RWPE2 (cell line): ENCODE data around the gene CSGALNACT2.
A peak's percentile ranks its signal among the peaks of the same experiment; 100 is the strongest.
"Not testable (repeated sequence)": the region's sequence is repeated elsewhere in the genome, so short reads cannot be mapped to it uniquely, and the experiment has no call there.

ENCODE experiments used
- ATAC-seq: fragments of 200-7000 bp; cut with Tn5 transposase; 3 replicates; pipeline ENCODE4 v1.9.1; 2021; ENCODE audit warnings: low read depth
- DNase-seq: peaks from one replicate; pipeline ENCODE4 v3.0.0-alpha.2; 2020; ENCODE audit warnings: low spot score
- H3K27ac ChIP-seq: fragments of 450-650 bp; 2 replicates; pipeline ENCODE4 v1.5.1; 2017; ENCODE audit warnings: mild to moderate bottlenecking; ENCODE audit not compliant: poor library complexity, severe bottlenecking
- H3K27me3 ChIP-seq: fragments of 250-450 bp; sonication (Bioruptor Pico); 2 replicates; pipeline ENCODE4 v1.5.1; 2021; ENCODE audit warnings: mild to moderate bottlenecking, moderate library complexity; ENCODE audit not compliant: insufficient read depth, poor library complexity, severe bottlenecking
- H3K36me3 ChIP-seq: fragments of 250-450 bp; sonication (Bioruptor Pico); 2 replicates; pipeline ENCODE4 v1.5.1; 2020; ENCODE audit warnings: low read depth, mild to moderate bottlenecking, moderate library complexity
- H3K4me1 ChIP-seq: fragments of 250-450 bp; sonication (Bioruptor Pico); 2 replicates; pipeline ENCODE4 v1.5.1; 2021; ENCODE audit warnings: mild to moderate bottlenecking, moderate library complexity; ENCODE audit not compliant: insufficient read depth, poor library complexity, severe bottlenecking
- H3K4me3 ChIP-seq: fragments of 250-450 bp; sonication (Bioruptor Pico); 2 replicates; pipeline ENCODE4 v1.5.1; 2021; ENCODE audit warnings: mild to moderate bottlenecking, moderate library complexity; ENCODE audit not compliant: severe bottlenecking
- H3K9me3 ChIP-seq: fragments of 250-450 bp; sonication (Bioruptor Pico); 2 replicates; pipeline ENCODE4 v1.5.1; 2021; ENCODE audit warnings: mild to moderate bottlenecking, moderate library complexity; ENCODE audit not compliant: severe bottlenecking
- CTCF ChIP-seq: fragments of 450-650 bp; IDR thresholded peaks from one replicate; pipeline ENCODE4 v1.5.1; 2017; ENCODE audit warnings: mild to moderate bottlenecking, moderate library complexity; ENCODE audit not compliant: poor library complexity, severe bottlenecking

CSGALNACT2 gene

GRCh38 chr10:43217563-43218205, 79.4 kb downstream of the CSGALNACT2 start:
- Histone ChIP-seq H3K27me3 (no peaks in the 10 kb centered on the region), H3K27ac (no peak overlapping the region), H3K4me3 (no peak overlapping the region), H3K36me3 (no peaks in the 10 kb centered on the region), H3K4me1 (no peaks in the 10 kb centered on the region), H3K9me3 (no peaks in the 10 kb centered on the region)
- ATAC-seq (no peak), DNase-seq (no peak)
- no peak for TF ChIP-seq CTCF

- Histone ChIP-seq H3K9me3 (no peaks in the 10 kb centered on the region), H3K4me1 (no peaks in the 10 kb centered on the region), H3K4me3 (no peak overlapping the region), H3K27ac (no peak overlapping the region), H3K27me3 (no peaks in the 10 kb centered on the region), H3K36me3 (no peaks in the 10 kb centered on the region)
- ATAC-seq (no peak), DNase-seq (no peak)
- TF ChIP-seq CTCF: no peak
These were observed 80.1 kb downstream of the CSGALNACT2 start for GRCh38 chr10:43218206-43218950.

GRCh38 chr10:43218951-43219837, 80.9 kb downstream of the CSGALNACT2 start:
- Histone ChIP-seq H3K27me3 (no peaks in the 10 kb centered on the region), H3K4me3 (no peak overlapping the region), H3K36me3 (no peaks in the 10 kb centered on the region), H3K9me3 (no peaks in the 10 kb centered on the region), H3K27ac (no peak overlapping the region), H3K4me1 (no peaks in the 10 kb centered on the region)
- TF ChIP-seq CTCF: no peak
- DNase-seq (peak; percentile 30), ATAC-seq (no peak)

- Histone ChIP-seq H3K27ac (no peak overlapping the region), H3K27me3 (no peaks in the 10 kb centered on the region), H3K4me3 (no peak overlapping the region), H3K4me1 (no peaks in the 10 kb centered on the region), H3K9me3 (no peaks in the 10 kb centered on the region), H3K36me3 (no peaks in the 10 kb centered on the region)
- TF ChIP-seq CTCF: no peak
- ATAC-seq (no peak), DNase-seq (peak; percentile 42)
These were observed 81.6 kb downstream of the CSGALNACT2 start for GRCh38 chr10:43219848-43220247.

GRCh38 chr10:43220251-43220650, 82.0 kb downstream of the CSGALNACT2 start:
- ATAC-seq, H3K27me3 ChIP-seq: not testable (repeated sequence)

More at GRCh38 chr10:43220251-43220650, 82.0 kb downstream of the CSGALNACT2 start:
- H3K4me3 ChIP-seq, H3K36me3 ChIP-seq, H3K4me1 ChIP-seq, H3K9me3 ChIP-seq, H3K27ac ChIP-seq, DNase-seq: not testable (repeated sequence)
